Chondrocyte (in vitro differentiated cells): ENCODE measurements around the gene MYO16. TPM values are rescaled to one million over a fixed set of nuclear protein-coding genes. Genes with fewer than 3 reads are reported as not detected.

Source experiments
- DNase-seq: peaks from one replicate; pipeline ENCODE4 v3.0.0; 2021; ENCODE audit warnings: mixed read lengths, low spot score
- H3K27ac Mint-ChIP-seq: one replicate; pipeline ENCODE4 v1.8.0; 2021; ENCODE audit warnings: mild to moderate bottlenecking, moderate library complexity, mixed read lengths; ENCODE audit not compliant: unreplicated experiment
- H3K27me3 Mint-ChIP-seq: 2 replicates; pipeline ENCODE4 v1.8.0; 2021; ENCODE audit warnings: low read depth, mixed read lengths
- H3K36me3 Mint-ChIP-seq: 2 replicates; pipeline ENCODE4 v1.8.0; 2021; ENCODE audit warnings: low read depth, mixed read lengths
- H3K4me1 Mint-ChIP-seq: 2 replicates; pipeline ENCODE4 v1.8.0; 2021; ENCODE audit warnings: low read depth, mild to moderate bottlenecking, mixed read lengths
- H3K4me3 Mint-ChIP-seq: one replicate; pipeline ENCODE4 v1.8.0; 2021; ENCODE audit warnings: mild to moderate bottlenecking, moderate library complexity, mixed read lengths; ENCODE audit not compliant: unreplicated experiment
- H3K9me3 Mint-ChIP-seq: 2 replicates; pipeline ENCODE4 v1.8.0; 2021; ENCODE audit warnings: low read depth, mixed read lengths
- total RNA-seq: library from RNA; stranded (reverse); gene quantifications from 3 replicates; pipeline ENCODE4 v1.2.1, GENCODE V29; 2021
- TF ChIP-seq, protein P1 (sequence below): fragments of 200-600 bp; sonication (generic); IDR thresholded peaks from 2 replicates; pipeline ENCODE4 v1.5.0; 2021; ENCODE audit warnings: antibody characterized with exemption, mild to moderate bottlenecking, moderate library complexity

Gene MYO16
- total RNA-seq, 1 donor from 2014 or later, result 0.12 TPM

DNA sequence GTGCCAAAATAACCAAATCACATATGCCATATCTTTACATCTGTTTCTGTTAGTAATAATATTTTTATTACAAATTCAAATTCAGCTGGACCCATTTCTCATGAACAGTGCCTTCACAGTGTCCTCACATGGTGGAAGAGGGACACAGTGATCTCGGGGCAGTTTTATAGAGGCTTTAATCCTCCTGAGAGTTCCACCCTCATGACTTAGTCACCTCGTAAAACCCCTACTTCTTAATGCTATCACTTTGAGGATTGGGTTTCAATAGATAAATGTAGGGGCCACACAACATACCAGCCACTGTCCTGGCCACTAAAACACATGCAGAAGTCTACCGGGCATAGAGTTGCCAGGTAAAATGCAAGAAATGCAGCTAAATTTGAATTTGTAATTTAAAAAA is 201.5 kb downstream of the MYO16 start:
- Mint-ChIP-seq H3K27ac (no peak overlapping the region), H3K4me3 (no peak overlapping the region), H3K4me1 (no peaks in the 10 kb centered on the region), H3K9me3 (peaks cover 12% of the 10 kb centered on the region), H3K36me3 (no peaks in the 10 kb centered on the region), H3K27me3 (no peaks in the 10 kb centered on the region)
- DNase-seq, result no peak
- TF ChIP-seq, protein P1, sequence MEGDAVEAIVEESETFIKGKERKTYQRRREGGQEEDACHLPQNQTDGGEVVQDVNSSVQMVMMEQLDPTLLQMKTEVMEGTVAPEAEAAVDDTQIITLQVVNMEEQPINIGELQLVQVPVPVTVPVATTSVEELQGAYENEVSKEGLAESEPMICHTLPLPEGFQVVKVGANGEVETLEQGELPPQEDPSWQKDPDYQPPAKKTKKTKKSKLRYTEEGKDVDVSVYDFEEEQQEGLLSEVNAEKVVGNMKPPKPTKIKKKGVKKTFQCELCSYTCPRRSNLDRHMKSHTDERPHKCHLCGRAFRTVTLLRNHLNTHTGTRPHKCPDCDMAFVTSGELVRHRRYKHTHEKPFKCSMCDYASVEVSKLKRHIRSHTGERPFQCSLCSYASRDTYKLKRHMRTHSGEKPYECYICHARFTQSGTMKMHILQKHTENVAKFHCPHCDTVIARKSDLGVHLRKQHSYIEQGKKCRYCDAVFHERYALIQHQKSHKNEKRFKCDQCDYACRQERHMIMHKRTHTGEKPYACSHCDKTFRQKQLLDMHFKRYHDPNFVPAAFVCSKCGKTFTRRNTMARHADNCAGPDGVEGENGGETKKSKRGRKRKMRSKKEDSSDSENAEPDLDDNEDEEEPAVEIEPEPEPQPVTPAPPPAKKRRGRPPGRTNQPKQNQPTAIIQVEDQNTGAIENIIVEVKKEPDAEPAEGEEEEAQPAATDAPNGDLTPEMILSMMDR, result no peak

DNA sequence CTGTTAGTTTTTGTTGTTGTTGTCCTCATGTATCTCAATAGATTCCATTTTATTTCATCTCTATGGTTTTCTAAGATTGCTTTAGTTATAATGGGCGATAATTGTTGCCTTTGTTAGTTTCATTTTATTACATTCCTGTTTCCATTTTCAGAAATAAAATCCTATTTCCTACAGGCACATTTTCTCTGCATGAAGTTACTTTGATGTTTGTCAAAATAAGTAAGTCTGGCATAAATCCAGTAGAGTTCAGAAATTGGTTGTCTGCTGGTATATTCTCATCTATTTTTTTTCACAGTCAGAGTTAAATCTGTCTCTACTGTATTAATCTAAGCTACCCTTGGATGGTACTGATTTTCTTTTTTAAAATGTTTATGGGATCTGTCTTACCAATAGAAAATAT is 204.1 kb downstream of the MYO16 start:
- Mint-ChIP-seq H3K9me3 (peaks cover 8% of the 10 kb centered on the region), H3K36me3 (no peaks in the 10 kb centered on the region), H3K4me1 (no peaks in the 10 kb centered on the region), H3K27ac (no peak overlapping the region), H3K27me3 (no peaks in the 10 kb centered on the region), H3K4me3 (no peak overlapping the region)
- no peak for DNase-seq
- TF ChIP-seq, protein P1, result no peak

DNA sequence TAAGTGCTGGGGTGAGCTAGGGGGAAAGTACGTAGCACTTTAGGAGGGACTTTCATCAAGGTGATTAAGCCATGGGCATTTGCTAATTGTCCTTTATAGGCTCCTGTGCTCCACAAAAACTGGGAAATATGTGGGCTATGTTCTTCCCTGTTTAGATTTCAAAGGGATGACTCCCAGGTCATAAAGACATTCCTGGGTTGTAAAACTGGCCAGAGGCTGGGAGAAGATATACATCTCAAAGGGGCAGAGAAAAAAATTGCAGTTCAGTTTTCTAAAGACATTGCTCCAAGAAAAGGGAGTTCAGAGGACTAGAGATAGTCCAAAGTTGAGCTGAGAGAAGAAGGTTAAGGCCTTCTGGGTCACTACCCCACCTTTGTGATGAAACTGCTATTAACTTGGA is 204.8 kb downstream of the MYO16 start:
- Mint-ChIP-seq H3K4me1 (no peaks in the 10 kb centered on the region), H3K9me3 (peaks cover 4% of the 10 kb centered on the region), H3K27me3 (no peaks in the 10 kb centered on the region), H3K4me3 (no peak overlapping the region), H3K36me3 (no peaks in the 10 kb centered on the region), H3K27ac (no peak overlapping the region)
- no peak for DNase-seq
- TF ChIP-seq, protein P1, result no peak

DNA sequence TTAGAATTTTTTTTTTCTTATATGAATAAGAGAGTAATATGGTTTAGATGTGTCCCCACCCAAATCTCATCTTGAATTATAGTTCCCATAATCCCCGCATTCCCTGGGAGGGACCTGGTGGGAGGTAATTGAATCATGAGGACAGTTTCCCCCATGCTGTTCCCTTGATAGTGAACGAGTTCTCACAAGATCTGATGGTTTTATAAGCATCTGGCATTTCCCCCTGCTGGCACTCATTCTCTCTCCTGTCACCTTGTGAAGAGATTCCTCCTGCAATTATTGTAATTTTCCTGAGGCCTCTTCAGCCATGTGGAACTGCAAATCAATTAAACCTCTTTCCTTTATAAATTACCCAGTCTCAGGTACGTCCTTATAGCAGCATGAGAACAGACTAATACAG is 205.7 kb downstream of the MYO16 start:
- Mint-ChIP-seq H3K4me3 (no peak overlapping the region), H3K9me3 (peaks cover 2% of the 10 kb centered on the region), H3K4me1 (no peaks in the 10 kb centered on the region), H3K36me3 (no peaks in the 10 kb centered on the region), H3K27me3 (no peaks in the 10 kb centered on the region), H3K27ac (no peak overlapping the region)
- no peak for DNase-seq
- TF ChIP-seq, protein P1, result no peak

DNA sequence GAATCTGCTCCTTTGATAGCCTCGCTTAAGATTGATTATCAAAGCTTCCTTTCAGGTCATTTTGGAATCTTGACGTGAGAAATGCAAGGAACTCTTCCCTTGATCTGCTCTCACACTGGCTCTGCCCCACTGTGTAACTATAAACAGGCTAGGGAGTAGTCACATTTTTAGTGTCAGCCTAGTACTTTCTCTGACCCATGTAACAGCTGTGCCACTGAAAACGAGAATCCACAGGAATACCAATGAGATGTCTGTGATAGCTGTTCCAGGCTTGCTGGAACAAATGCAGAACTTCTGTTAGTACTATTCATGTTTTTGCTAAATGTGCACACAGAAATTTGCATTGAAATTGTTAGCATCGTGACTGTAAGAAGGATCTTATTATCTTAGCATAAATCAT is 221.3 kb downstream of the MYO16 start:
- Mint-ChIP-seq H3K4me3 (no peak overlapping the region), H3K27me3 (peaks cover 7% of the 10 kb centered on the region)
- TF ChIP-seq, protein P1, result no peak

More for the DNA sequence above, 221.3 kb downstream of the MYO16 start:
- Mint-ChIP-seq H3K27ac (no peak overlapping the region), H3K4me1 (no peaks in the 10 kb centered on the region), H3K9me3 (no peaks in the 10 kb centered on the region), H3K36me3 (no peaks in the 10 kb centered on the region)
- DNase-seq, result no peak
